ENCODE data around the gene HOXC12. TPM values are rescaled to one million over a fixed set of nuclear protein-coding genes. Genes with fewer than 3 reads are reported as not detected.

Gene HOXC12
- total RNA-seq, 1 donor from 2014 or later, result not detected

DNA sequence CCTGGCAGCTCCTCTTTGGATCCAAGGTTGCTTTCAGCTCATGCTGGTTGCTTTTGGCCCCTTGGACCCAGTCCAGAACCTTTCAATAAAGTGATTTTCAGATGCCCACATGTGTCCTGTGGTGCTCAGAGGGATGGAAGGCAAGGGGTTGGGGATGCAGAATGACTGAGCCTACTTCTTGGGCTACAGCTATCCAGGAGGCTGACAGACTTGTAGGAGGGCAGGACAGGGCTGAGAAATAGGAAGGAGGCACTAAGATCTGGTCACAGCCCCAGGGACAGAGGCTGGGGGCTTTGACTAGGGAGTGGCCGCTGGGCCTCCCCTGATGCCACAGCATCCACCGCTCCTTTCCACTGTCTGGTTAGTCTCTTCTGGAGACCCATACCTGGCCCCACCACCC is 17.0 kb downstream of the HOXC12 start:
- TF ChIP-seq, protein P1, sequence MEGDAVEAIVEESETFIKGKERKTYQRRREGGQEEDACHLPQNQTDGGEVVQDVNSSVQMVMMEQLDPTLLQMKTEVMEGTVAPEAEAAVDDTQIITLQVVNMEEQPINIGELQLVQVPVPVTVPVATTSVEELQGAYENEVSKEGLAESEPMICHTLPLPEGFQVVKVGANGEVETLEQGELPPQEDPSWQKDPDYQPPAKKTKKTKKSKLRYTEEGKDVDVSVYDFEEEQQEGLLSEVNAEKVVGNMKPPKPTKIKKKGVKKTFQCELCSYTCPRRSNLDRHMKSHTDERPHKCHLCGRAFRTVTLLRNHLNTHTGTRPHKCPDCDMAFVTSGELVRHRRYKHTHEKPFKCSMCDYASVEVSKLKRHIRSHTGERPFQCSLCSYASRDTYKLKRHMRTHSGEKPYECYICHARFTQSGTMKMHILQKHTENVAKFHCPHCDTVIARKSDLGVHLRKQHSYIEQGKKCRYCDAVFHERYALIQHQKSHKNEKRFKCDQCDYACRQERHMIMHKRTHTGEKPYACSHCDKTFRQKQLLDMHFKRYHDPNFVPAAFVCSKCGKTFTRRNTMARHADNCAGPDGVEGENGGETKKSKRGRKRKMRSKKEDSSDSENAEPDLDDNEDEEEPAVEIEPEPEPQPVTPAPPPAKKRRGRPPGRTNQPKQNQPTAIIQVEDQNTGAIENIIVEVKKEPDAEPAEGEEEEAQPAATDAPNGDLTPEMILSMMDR (IDR thresholded peaks at IDR 0.05; ENCODE audit: insufficient read depth, low read length, severe bottlenecking), result no peak
- Histone ChIP-seq H3K27me3 (ENCODE audit: control insufficient read depth, insufficient read depth, low read length) (peaks cover 90% of the 10 kb centered on the region), H3K36me3 (ENCODE audit: control insufficient read depth, insufficient read depth, low read length) (no peaks in the 10 kb centered on the region), H3K4me3 (ENCODE audit: low read depth, low read length) (no peak overlapping the region)
- DNase-seq (ENCODE audit: low read depth) (no peak), FAIRE-seq (no peak)

- TF ChIP-seq, protein P1 (IDR thresholded peaks at IDR 0.05; ENCODE audit: insufficient read depth, low read length, severe bottlenecking), result no peak
- DNase-seq (ENCODE audit: low read depth), result peak; percentile 4
- no peak overlapping the region for H3K4me3 ChIP-seq (ENCODE audit: low read depth, low read length)
- peaks cover 89% of the 10 kb centered on the region for H3K27me3 ChIP-seq (ENCODE audit: control insufficient read depth, insufficient read depth, low read length)
- no peaks in the 10 kb centered on the region for H3K36me3 ChIP-seq (ENCODE audit: control insufficient read depth, insufficient read depth, low read length)
- no peak for FAIRE-seq
These were observed 17.5 kb downstream of the HOXC12 start for GRCh38 chr12:53972152-53972702.

DNA sequence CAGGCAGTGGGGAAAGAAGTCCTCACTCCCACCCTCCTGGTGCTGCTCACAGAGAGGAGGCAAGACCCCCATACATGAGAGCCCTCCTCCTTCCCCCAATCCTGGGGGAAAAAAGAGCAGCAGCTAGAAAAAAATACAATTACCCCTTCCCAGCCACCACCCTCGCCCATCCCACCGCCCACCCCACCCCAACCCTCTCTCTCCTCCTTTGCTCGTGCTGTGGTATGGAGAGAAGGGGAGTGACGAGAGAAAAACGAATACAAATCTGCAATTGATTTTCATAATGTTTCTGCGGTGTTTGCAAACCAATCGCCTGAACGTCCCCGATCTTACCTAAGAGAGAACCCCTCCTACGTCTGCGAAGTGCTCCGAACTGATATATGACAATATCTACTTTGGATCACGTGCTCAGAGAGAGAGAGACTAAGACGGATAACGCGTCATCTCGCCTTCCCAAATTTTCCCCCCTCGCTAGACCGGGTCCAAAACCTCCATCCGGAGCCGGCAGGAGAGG is 18.1 kb downstream of the HOXC12 start, which contains the start of gene HOXC11:
Gene HOXC11, plus strand, starts transcription at position 405 of the 514 bp plus-strand sequence. CDS start 116 bp downstream, outside the sequence.
- Histone ChIP-seq H3K36me3 (ENCODE audit: control insufficient read depth, insufficient read depth, low read length) (no peaks in the 10 kb centered on the region), H3K4me3 (ENCODE audit: low read depth, low read length) (no peak within 1 kb of the TSS), H3K27me3 (ENCODE audit: control insufficient read depth, insufficient read depth, low read length) (peaks cover 89% of the 10 kb centered on the region)
- FAIRE-seq (no peak), DNase-seq (ENCODE audit: low read depth) (no peak)
- TF ChIP-seq, protein P1 (IDR thresholded peaks at IDR 0.05; ENCODE audit: insufficient read depth, low read length, severe bottlenecking), result no peak

DNA sequence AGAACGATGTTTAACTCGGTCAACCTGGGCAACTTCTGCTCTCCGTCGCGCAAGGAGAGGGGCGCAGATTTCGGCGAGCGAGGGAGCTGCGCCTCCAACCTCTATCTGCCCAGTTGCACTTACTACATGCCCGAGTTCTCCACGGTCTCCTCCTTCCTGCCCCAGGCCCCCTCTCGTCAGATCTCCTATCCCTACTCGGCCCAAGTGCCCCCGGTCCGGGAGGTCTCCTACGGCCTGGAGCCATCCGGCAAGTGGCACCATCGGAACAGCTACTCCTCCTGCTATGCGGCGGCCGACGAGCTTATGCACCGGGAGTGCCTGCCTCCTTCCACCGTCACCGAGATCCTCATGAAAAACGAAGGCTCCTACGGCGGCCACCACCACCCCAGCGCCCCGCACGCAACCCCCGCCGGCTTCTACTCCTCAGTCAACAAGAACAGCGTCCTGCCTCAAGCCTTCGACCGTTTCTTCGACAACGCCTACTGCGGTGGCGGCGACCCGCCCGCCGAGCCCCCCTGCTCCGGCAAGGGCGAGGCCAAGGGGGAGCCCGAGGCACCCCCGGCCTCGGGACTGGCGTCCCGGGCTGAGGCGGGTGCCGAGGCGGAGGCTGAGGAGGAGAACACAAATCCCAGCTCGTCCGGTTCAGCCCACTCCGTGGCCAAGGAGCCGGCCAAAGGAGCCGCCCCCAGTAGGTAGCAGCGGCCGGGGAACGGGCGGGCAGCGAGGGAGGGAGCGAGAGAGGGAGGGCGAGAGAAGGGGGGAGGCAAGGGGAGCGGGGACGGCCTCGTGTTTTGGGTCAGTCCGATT is 18.7 kb downstream of the HOXC12 start:
- H3K4me3 ChIP-seq (ENCODE audit: low read depth, low read length), result no peak overlapping the region
- no peak for DNase-seq (ENCODE audit: low read depth)
- H3K27me3 ChIP-seq (ENCODE audit: control insufficient read depth, insufficient read depth, low read length), result peaks cover 87% of the 10 kb centered on the region
- TF ChIP-seq, protein P1 (IDR thresholded peaks at IDR 0.05; ENCODE audit: insufficient read depth, low read length, severe bottlenecking), result no peak
- FAIRE-seq, result no peak
- H3K36me3 ChIP-seq (ENCODE audit: control insufficient read depth, insufficient read depth, low read length), result no peaks in the 10 kb centered on the region

DNA sequence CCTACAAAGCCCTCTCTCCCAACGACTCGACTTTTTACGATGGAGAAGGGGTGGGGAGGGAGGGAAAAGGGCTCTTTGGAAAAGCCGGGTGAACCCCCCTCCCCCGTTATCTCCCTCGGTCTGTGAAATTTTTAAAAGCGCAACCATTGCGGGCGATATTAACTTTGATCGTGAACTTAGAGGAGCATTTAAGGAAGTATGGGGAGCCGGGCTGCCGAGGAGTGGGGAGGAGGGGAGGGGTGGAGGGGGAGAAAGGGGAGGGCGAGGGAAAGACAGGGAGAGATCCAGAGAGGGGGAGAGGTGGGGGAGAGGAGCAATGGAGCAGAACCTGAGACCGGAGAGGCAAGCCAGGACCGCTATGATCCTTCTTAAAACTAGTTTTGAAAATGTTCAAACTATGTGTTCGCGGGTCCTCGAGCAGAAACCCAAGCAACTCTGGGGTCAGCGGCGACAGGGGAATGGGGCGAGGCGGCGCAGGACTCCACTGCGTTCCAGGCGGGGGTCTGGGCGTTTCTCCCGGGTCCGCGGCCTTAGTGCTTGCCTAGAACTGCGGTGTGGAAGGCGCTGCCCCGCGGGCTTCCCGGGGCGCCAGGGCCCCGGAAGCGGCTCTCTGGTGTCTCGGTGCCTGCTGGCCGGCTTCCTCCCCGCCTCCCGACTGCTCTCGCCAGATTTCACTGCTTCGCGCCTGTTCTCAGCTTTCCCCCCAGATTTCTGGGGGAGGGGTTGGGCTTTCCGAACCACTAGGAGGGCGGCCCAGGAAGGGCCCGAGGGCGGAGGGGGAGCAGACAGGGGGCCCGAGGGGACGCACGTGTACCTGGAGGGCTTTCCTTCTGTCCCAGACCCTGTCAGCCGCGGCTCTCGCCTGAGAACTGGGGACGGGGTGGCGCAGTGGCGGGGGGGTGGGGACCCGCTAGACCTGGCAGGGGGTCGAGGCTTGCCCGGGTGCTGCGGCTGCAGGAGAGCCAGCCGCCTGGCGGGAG is 19.7 kb downstream of the HOXC12 start, which contains the start of gene HOTAIR:
Gene HOTAIR, minus strand, starts transcription at position 871 of the 980 bp plus-strand sequence.
- H3K27me3 ChIP-seq (ENCODE audit: control insufficient read depth, insufficient read depth, low read length), result peaks cover 87% of the 10 kb centered on the region
- DNase-seq (ENCODE audit: low read depth), result no peak
- TF ChIP-seq, protein P1 (IDR thresholded peaks at IDR 0.05; ENCODE audit: insufficient read depth, low read length, severe bottlenecking), result no peak
- H3K4me3 ChIP-seq (ENCODE audit: low read depth, low read length), result no peak within 1 kb of the TSS
- no peak for FAIRE-seq
- no peaks in the 10 kb centered on the region for H3K36me3 ChIP-seq (ENCODE audit: control insufficient read depth, insufficient read depth, low read length)

Measured in bronchial epithelial cell (primary cell).